Occipital lobe (tissue), 2 donors: ENCODE results near the gene YARS2. TPM values are rescaled to one million over a fixed set of nuclear protein-coding genes. Genes with fewer than 3 reads are reported as not detected.

Experiments
- DNase-seq: peaks from one replicate; lab custom pipeline; 2025; lab: John Stamatoyannopoulos, UW
- total RNA-seq: library from RNA; depleted of rRNA; stranded (reverse); fragments of >200 nt; gene quantifications from one replicate; pipeline ENCODE4 v1.2.3, GENCODE V29; 2014

YARS2 gene
- total RNA-seq, result 41.3 TPM

DNA sequence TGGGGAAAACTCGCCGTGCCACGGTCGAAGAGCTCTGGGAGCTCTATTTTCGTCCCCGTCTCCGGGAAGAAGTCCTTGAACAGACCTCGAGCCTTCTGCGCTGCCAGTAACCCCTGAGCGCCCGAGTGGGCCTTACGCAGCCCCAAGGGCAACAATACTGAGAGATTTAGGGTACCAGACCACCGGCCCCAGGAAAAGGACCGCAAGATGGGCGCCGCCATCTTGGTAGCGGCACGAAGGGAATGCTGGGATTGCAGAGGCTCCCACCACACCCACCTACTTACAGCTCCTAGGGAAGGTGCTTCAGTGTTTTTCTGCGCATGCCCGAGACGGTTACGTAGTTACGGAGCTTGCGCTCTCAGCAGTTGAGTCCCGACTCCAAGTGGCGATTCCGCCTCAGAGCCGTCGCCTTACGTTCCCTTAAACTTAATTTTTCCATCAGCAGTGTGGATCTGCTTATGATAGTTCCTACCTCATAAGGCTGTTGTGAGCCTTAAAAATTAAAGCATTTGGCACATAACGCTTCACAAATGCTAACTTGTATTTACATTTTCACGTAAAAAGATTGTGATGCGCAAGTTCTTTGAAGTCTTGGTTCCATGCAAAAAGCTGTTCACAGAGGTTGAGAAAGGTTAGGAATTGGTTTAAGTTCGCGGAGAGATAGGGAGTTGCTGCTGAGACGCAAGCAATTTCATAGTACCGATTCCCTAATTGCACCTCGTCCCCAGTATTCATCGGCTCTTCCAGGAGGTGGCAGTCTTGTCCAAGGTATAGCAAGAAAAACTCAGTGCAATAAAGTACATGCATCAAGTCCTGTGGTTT lies at the start of gene YARS2:
Gene YARS2, minus strand, starts transcription at position 244 of the 822 bp plus-strand sequence. Its CDS starts 23 bp downstream, at position 221.
- peak; percentile 82 for DNase-seq

DNA sequence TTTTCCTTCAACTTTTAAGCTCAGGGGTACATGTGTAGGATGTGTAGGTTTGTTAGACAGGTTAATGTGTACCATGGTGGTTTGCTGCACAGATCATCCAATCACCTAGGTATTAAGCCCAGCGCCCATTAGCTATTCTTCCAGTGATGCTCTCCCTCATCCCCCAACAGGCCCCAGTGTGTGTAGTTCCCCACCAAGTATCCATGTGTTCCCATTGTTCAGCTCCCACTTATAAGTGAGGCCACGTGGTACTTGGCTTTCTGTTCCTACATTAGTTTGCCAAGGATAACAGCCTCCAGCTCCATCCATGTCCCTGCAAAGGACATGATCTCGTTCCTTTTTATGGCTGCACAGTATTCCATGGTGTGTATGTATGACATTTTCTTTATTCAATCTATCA lies 48.6 kb upstream of the YARS2 start:
- no peak for DNase-seq

DNA sequence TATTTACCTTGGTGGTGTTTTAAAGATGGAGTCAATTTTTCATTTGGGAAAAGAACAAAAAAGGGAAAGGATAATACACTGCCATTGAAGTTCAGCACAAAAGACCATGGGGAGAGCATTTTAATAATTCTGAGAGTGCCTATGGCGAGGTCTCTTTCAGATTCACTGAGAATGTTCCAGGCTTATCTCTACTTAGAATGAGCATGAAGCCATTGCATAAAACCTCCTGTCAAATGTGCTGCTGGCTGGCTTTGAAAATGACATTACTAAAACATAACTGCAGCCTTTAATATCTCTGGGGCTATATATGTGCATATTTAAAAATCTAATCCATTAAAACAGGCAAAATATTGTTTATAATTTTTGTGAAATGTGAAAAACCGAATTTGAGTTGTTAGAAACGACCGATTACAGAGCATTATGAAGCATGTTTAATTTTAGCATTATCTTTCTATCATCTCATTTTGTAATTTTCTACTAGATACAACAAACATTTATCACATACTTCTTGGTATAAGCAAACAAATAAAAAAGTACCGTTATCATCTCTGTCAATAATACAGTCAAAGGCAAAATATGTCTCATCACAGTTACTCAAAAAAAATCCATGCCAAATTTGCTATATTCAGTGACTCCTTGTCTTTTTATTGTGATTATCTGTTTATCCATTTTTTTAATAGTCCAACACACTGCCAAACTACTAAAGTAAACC lies 45.7 kb upstream of the YARS2 start:
- no peak for DNase-seq

DNA sequence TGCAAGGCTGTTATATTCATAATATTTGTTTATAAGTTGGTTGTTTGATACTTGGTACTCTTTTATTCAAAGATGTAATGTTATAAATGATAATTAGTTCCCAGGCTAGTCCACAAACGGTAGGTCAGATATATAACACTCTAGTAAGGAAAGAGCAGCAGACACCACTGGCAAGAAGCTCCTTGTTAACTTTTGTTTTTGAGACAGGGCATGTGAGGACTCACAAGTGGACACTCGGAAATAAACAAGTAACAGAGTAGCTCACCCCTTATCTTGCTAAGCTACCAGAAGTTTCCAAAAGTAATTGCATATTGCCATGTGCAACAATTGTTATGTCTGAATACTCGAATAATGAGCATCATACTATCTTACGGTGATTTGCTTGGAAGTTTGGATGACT lies 38.6 kb upstream of the YARS2 start:
- DNase-seq, result no peak

DNA sequence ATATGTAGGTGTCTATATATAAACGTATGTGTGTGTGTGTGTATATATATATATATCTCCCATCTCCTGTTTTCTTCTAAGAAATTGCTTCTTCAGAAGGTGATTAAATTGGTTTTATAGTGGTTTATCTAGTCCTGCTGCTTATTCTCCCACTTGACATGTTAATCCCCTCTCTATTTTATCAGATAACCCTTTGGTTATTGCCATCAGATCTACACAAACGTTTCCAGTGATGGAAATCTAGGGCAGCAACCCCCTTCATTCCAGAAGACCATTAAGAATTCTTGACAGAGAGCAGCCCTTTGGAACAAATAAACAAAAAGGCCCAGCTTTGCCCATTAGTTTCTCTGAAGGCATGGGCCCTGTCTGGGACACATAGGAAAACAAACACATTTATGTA lies 34.2 kb upstream of the YARS2 start:
- DNase-seq, result no peak

DNA sequence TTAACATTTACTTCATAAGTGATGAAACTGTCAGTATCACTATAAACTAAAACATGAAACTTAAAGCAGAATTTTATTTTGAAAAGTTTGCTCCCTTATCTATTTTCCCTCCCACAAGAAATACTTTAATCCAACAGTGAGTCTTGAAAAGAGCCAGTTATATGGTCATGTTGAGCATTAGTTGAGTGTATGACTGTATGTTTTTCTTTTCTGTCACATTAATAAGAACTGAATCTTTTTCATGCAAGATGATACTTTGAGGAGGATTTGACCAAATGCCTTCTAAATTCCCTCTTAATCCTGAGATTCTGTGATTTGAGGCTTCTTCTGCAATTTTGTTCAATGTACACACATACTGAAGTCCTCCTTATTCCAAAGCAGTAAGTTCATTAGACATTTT lies 33.7 kb upstream of the YARS2 start:
- no peak for DNase-seq

DNA sequence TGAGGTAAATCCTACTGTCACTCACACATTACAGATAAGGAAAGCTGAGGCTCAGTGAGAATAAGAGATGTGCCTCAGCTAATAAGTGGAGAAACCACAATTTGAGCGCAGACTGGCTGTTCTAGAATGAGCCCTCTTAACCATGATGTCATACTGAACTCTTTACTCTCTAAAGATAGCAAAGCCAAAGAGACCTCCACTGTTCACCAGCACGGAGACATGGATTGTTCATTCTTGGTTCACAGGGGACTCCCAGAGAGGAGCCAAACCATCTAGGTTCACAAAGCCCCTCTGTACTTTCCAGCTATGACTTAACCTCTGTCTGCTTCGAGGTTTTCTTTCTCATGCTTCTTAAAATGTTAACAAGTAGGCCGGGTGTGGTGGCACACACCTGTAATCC lies 32.7 kb upstream of the YARS2 start:
- no peak for DNase-seq

DNA sequence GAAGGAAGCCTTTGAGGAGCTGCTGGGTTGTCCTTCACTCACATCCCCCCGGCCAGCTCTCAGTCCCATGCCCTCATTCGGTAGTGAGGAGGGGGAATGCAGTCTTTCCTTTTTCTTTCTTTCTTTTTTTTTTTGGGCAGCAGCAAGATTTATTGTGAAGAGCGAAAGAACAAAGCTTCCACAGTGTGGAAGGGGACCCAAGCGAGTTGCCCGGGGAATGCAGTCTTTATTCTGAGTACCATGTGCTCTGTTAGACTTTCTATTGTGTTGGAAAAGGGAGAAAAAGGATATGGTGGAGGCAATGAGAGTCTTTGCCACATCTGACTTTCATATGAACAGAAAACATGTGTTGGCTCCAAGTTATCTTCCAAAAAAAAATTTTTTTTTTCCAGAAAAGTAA lies 29.9 kb upstream of the YARS2 start:
- DNase-seq, result no peak

DNA sequence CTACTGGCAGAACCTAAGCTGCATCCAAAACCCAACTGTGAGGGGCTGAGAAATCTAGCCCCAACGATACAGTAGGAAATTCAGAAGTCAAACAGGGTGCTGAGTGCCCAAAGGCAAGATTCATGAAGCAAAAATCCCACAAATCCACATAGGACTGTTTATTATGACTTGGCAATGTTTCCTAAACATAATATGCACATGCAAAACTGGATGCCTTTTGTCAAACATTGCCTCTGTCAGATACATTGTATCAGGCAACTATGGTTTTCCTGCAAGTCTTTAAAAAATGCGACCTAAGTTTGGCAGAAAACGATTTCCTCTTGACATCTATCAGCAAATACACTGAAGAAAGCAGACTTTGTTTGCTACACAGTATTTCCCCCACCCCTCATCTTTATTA lies 27.3 kb upstream of the YARS2 start:
- DNase-seq, result no peak

DNA sequence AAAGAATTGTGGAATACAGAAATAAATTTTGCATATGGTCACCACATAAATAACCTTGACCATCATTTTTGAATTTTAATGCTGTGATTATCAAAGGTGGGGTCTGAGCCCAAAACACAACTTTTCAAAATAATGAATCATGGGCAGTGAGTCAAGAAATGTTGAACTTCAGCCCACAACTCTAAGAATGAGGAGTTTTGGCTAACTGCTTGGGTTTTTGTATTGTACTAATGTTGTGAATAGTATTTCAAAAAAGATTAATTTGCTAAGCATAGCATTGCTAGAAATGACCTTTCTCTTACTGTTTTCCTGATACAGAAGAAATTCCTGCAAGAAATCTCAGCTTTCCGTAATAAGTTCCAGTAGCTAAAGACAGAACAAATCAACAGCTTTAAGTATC lies 24.4 kb upstream of the YARS2 start:
- DNase-seq, result no peak

DNA sequence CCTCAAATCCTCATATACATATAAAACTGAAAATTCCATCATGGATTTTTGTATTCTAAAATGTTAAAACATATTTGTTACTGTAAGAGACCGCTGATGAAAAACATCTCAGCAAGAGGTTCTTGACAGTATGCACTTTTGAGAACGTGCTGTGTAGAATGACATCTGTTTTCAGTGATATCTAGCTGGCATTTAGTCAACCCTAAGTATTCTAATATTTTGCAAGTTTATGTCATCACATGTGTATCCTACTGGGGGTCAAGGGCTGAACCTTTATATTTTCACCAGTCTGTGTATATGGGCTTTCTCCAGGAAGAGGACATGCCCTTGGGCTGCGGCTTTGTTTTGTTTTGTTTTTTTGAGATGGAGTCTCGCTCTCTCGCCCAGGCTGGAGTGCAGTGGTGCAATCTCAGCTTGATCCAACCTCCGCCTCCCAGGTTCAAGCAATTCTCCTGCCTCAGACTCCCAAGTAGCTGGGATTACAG lies 22.0 kb upstream of the YARS2 start:
- no peak for DNase-seq

DNA sequence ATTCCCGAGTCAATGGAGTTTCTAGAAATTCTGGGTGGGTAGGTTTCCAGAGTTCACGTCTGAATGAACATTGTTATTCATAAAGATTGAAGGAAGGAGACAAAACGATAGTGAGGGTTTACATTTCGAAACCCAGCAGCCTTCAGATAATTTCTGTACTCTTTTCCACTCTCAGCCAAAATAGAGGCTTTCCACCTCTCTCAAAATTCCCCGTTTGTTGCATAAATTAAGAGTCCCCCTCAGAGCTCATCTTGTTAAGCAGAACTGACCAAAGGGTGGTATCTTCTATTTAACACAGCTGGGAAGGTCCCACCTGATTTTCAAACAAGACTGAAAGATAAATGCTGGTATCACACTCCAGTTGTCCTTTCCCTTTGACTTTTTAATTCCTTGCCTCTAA lies 21.5 kb upstream of the YARS2 start:
- DNase-seq, result no peak

DNA sequence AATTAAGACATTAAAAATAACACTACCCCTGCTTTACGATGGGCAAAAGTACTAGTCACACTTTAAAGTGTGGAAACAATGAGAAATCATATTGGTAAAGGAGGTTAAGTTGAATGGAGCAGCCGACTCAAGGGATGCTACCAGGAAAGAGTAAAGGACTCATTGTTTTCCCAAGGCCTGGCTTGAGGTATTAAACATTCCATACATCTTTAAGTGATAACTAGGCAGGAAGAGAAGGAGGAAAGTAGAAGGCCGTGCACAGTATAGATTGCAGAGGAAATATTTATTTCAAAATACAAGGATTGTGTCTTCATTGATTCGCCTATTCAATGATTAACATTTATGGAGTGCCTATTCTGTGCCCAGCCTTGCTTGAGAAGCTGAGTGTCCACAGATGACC lies 20.6 kb upstream of the YARS2 start:
- no peak for DNase-seq

DNA sequence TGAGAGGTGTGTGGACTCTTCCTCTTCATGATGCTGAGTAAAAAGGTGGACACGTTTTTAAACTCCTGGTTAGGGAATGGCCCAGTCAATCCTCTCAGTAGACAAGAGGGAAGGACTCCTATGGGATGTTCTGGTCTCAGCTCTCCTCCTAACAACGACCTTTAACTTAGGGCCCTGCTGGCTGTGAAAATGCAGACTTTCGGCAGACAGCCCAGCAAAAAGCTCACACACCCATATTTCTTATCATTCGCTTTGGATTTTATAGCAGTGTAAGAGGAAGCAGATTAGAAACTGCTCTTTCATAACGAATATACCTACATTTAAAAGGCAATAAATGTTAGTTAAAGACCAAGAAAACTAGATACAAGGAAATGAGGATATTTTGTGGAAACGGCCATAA lies 18.0 kb upstream of the YARS2 start:
- DNase-seq, result no peak

DNA sequence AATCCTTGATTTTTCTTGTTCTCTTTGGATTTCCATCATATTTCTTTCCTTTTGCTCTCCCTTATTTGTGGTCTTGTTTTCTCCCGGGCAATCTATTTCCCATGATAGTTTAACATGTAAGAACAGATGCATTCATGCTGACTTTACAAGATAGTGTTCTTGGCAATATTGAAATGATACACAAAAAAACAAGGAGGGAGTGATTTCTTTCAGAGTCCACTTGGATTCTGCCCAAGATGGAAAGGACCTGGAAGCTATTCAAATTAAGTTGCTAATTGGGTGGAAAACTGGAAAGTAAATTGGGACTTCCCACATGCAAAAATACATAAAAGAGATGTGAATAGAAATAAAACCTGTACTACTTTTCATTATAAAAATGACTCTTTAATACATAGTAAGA lies 14.4 kb upstream of the YARS2 start:
- no peak for DNase-seq

DNA sequence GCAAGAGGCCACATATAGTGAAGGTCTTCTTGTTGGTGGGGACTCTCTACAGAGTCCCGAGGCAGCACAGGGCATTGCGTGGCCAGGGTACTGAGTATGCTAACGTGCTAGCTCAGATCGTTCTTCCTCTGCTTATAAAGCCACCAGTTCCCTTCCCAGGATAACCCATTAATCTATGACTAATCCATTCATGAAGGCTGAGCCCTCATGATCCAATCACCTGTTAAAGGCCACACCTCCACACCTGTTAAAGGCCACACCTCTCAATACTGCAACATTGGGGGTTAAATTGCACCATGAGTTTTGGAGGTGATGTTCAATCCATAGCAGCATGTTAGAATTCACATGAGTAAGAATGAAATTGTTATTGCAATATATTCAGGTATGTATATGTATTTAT lies 12.8 kb upstream of the YARS2 start:
- DNase-seq, result no peak

DNA sequence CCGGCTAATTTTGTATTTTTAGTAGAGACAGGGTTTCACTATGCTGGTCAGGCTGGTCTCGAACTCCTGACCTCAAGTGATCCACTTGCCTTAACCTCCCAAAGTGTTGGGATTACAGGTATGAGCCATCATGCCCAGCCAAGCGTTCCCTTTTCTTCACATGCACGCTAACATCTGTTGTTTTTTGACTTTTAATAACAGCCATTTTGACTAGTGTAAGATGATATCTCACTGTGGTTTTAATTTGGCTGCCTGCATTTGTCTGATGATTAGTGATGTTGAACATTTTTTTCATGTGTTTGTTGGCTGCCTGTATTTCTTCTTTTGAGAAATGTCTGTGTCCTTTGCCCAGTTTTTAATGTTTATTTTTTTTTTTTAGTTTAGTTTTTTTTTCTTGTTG lies 10.2 kb upstream of the YARS2 start:
- no peak for DNase-seq

DNA sequence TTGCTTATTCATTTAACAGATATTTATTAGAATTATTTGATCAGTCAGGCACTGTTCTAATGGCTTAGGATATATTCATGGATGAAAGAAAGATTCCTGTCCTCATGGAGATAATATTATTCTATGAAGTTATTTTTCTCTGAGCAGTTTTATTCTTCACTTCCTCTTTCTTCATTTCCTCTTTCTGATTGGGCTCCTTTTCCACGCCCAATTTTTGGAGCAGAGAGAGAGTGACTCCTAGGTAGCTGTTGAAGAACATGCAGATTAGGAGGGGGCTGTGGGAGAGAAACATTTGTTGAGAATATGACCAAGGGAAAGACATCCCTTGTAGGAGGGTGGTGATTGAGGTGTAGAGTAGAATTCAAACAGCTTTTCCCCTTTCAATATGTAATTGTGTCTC lies 6.0 kb upstream of the YARS2 start:
- DNase-seq, result no peak

DNA sequence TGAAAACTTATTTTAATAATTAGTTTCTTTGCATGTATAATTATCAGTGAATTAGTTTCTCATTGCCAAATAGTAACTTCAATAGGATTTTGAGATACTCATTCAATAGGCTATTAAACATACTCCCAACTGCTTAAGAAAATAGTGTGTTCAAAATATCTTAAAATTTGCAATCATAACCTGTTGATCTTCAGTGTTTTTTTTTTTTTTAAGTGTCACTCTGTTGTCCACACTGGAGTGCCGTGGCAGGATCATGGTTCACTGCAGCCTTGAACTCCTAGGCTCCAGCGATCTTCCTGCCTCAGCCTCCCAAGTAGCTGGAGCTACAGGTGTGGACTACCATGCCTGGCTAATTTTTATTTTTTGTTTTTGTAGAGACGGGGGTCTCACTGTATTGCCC lies 1.5 kb upstream of the YARS2 start:
- no peak for DNase-seq

DNA sequence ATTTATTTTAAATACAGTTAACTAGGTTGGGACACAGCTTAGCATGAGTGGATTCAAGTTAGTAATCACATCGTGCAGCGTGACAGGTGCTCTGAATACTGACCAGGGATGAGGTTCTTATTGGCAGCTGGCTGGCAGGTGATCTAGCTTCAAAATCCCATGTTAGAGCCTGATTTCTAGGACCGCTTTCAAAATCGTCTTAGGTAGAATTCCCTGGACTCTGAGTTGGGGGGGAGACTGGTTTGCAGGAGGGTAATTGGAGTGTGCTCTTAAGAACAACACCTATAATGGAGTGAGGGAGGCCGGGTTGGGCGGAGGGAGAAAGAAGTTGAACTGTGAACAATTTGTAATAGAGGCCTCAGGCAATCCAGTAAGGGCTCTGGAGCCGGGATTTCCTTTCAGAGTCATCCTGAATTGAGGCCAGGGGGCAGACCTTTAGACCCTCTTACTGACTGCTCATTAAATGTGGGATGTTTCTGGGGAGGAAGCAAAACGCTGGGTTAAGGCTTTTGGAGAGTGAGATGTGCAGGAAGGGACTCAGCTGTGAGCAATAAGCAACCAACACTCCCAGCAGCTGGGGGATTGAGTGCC lies 874 bp upstream of the YARS2 start:
- no peak for DNase-seq

DNA sequence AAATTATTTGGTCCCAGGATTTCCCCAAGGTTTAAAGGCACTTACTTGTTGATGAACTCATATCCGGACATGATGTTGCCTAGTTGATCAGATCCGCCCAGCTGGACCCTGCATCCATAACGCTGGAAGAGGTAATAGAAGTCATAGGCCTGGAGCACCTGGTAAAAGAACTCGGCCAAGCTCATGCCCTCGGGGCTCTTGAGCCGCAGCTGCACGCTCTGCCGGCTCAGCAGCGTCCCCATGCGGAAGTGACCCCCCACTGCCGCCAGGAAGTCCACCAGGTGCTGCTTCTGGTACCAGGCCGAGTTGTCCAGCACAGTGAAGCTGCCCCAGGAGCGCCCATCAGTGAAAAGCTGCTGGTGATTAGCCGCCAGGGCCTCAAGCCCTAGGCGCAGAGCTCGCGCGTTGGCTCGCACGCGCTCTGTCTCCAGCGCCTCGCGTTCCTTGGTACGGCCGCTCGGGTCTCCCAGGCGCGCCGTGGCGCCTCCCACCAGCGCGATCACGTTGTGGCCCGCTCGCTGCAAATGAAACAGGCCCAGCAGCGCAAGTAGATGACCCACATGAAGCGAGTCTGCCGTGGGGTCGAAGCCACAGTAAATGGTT lies 545 bp downstream of the YARS2 start:
- DNase-seq, result peak; percentile 61

DNA sequence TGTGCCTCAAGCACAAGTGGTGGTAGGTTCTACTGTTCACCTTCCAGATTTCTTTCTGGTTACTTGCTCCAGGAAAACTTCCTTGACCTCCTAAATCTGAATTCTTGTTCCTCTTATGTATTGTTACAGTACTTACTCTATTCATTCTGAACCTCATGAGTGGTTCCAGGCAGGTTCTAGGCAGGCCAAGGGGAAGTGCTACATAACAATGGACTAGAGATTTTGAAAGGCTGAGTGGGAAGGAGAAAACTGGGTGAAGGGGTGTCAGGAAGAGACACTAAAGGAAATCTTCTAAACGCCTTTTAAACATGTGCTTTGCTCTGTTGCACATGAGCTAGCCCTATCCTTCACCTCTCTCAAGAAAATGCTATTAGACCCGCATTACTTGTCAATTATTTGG lies 1.6 kb downstream of the YARS2 start:
- DNase-seq, result no peak
